Muscle layer of duodenum (tissue), 2 donors: ENCODE results near the gene EIF4G2.
A peak's percentile ranks its signal among the peaks of the same experiment; 100 is the strongest.

Experiments used
- H3K27ac ChIP-seq: one replicate; pipeline ENCODE4 v1.7.0; 2013; ENCODE audit warnings: mild to moderate bottlenecking, low read length
- H3K27me3 ChIP-seq: one replicate; pipeline ENCODE4 v1.7.0; 2013; ENCODE audit warnings: low read depth, mild to moderate bottlenecking, control low read depth, low read length
- H3K36me3 ChIP-seq, 2 donors: one replicate each; pipeline ENCODE4 v1.7.0; 2013; ENCODE audit warnings: low read length in 2 of 2, control low read depth in 1 of 2, mild to moderate bottlenecking in 1 of 2; ENCODE audit not compliant: insufficient read depth in 2 of 2, control insufficient read depth in 1 of 2
- H3K4me1 ChIP-seq, 2 donors: one replicate each; pipeline ENCODE4 v1.7.0; 2013; ENCODE audit warnings: low read length in 2 of 2, mild to moderate bottlenecking in 2 of 2, control low read depth in 1 of 2, moderate library complexity in 1 of 2; ENCODE audit not compliant: insufficient read depth in 2 of 2, control insufficient read depth in 1 of 2
- H3K4me3 ChIP-seq, 2 donors: one replicate each; pipeline ENCODE4 v1.7.0; 2013; ENCODE audit warnings: low read length in 2 of 2, low read depth in 1 of 2, mild to moderate bottlenecking in 1 of 2
- H3K9me3 ChIP-seq, 2 donors: one replicate each; pipeline ENCODE4 v1.7.0; 2013; ENCODE audit warnings: low read length in 2 of 2, control low read depth in 1 of 2, mild to moderate bottlenecking in 1 of 2; ENCODE audit not compliant: control insufficient read depth in 1 of 2
- donor health status: healthy.

EIF4G2 gene

GRCh38 chr11:10808553-10809372 lies at the start of gene EIF4G2:
Gene EIF4G2 (minus strand): TSS chr11:10808926.
- H3K27ac ChIP-seq, result peak within 1 kb of the TSS; percentile 96
- H3K4me1 ChIP-seq, result peaks cover 19 to 37% of the 10 kb centered on the region in 2 donors
- peak within 1 kb of the TSS; percentile 99 for H3K4me3 ChIP-seq

GRCh38 chr11:10857709-10858438 lies 49.1 kb upstream of the EIF4G2 start, which contains the start of gene ZBED5:
Gene ZBED5 (minus strand): TSS chr11:10858053. CDS start chr11:10854945, 3,108 bp downstream.
- H3K9me3 ChIP-seq, result no peaks in the 10 kb centered on the region
- H3K4me3 ChIP-seq, result peak within 1 kb of the TSS; percentile 85 to 90
- H3K27ac ChIP-seq, result peak within 1 kb of the TSS; percentile 98
- peaks cover 0 to 27% of the 10 kb centered on the region in 2 donors for H3K4me1 ChIP-seq
- H3K36me3 ChIP-seq, result peaks cover 20 to 24% of the 10 kb centered on the region in 2 donors
- no peaks in the 10 kb centered on the region for H3K27me3 ChIP-seq

More at GRCh38 chr11:10808553-10809372, at the start of gene EIF4G2:
- peaks cover 33 to 38% of the 10 kb centered on the region in 2 donors for H3K36me3 ChIP-seq
- H3K9me3 ChIP-seq, result no peaks in the 10 kb centered on the region
- H3K27me3 ChIP-seq, result no peaks in the 10 kb centered on the region

DNA sequence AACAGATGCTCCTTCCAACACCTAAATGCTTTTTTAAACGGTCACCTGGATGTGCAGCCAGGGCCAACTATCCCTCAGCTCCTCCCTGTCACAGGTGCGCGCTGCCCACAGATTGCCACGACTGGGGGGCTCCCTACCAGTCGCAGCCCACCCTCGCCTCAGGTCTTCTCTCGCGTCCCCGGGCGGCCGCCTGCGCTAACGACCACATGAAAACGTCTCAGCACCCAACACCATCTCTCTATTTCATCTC lies 48.7 kb upstream of the EIF4G2 start:
- peak overlapping the region; percentile 85 to 90 for H3K4me3 ChIP-seq
- H3K4me1 ChIP-seq, result peaks cover 0 to 22% of the 10 kb centered on the region in 2 donors
- H3K27ac ChIP-seq, result peak overlapping the region; percentile 98
- peaks cover 25 to 28% of the 10 kb centered on the region in 2 donors for H3K36me3 ChIP-seq
- no peaks in the 10 kb centered on the region for H3K27me3 ChIP-seq
- H3K9me3 ChIP-seq, result no peaks in the 10 kb centered on the region

GRCh38 chr11:10856689-10857458 lies 48.1 kb upstream of the EIF4G2 start:
- no peaks in the 10 kb centered on the region for H3K27me3 ChIP-seq
- peaks cover 30 to 33% of the 10 kb centered on the region in 2 donors for H3K36me3 ChIP-seq
- H3K27ac ChIP-seq, result peak overlapping the region; percentile 98
- peak overlapping the region; percentile 85 to 90 for H3K4me3 ChIP-seq
- H3K9me3 ChIP-seq, result no peaks in the 10 kb centered on the region
- peaks cover 0 to 17% of the 10 kb centered on the region in 2 donors for H3K4me1 ChIP-seq

GRCh38 chr11:10855295-10855694 lies 46.6 kb upstream of the EIF4G2 start:
- no peaks in the 10 kb centered on the region for H3K27me3 ChIP-seq
- no peak overlapping the region for H3K4me3 ChIP-seq
- peaks cover 32 to 40% of the 10 kb centered on the region in 2 donors for H3K36me3 ChIP-seq
- H3K9me3 ChIP-seq, result no peaks in the 10 kb centered on the region
- H3K27ac ChIP-seq, result no peak overlapping the region
- H3K4me1 ChIP-seq, result peaks cover 0 to 12% of the 10 kb centered on the region in 2 donors

DNA sequence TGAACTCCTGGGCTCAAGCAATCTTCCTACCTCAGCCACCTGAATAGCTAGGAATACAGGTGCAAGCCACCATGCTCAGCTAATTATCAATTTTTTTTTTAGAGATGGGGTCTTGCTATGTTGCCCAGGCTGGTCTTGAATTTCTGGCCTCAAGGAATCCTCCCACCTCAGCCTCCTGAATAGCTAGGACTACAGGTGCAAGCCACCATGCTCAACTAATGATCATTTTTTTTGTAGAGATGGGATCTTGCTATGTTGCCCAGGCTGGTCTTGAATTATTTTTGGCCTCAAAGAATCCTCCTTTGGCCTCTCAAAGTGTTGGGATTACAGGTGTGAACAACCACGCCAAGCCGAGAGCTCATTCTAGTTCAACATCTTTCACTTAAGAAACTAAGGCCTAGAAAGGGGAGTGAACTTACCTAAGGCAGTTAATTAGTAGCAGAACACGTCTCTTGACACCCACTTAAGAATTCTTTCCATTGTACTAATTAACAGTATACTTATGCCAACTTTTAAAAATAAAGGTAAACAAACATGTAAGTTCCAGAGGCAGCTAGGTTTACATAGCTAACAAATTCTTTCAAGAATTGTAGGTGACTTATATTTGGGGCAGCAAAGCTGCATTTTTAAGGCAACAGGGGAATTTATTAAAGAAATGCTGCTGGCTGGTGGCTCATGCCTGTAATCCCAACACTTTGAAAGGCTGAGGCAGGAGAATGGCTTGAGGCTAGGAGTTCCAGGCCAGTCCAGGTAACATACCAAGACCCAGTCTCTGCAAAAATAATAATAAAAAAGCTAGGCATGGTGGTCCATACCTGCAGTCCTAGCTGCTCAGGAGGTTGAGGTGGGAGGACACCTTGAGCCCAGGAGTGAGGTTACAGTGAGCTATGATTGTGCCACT lies 39.5 kb upstream of the EIF4G2 start:
- Histone ChIP-seq H3K9me3 (no peaks in the 10 kb centered on the region), H3K4me1 (peaks cover 0 to 6% of the 10 kb centered on the region in 2 donors), H3K36me3 (peaks cover 15 to 19% of the 10 kb centered on the region in 2 donors), H3K4me3 (no peak overlapping the region), H3K27me3 (no peaks in the 10 kb centered on the region), H3K27ac (no peak overlapping the region)

DNA sequence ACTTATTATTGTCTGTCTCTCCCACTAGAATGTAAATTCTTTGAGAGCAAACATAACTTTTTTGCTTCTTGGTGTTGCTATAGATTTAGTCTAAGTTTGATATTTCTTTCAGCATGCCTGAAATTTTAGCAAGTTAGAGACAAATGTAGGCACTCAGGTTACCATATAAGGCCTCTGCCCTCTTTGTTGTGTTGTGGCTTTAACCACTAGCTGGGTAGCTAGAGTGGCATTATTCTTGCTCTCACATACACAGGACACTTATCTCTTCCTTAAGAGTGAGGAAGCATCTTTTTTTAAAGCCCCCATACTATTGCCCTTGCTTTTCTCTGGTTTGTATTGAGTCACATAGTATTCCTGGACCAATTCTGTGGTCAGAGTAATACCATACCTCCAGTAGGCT lies 37.9 kb upstream of the EIF4G2 start:
- Histone ChIP-seq H3K36me3 (peaks cover under 1 to 5% of the 10 kb centered on the region in 2 donors), H3K4me1 (peaks cover 0 to 6% of the 10 kb centered on the region in 2 donors), H3K4me3 (no peak overlapping the region), H3K27ac (no peak overlapping the region), H3K27me3 (no peaks in the 10 kb centered on the region), H3K9me3 (no peaks in the 10 kb centered on the region)

DNA sequence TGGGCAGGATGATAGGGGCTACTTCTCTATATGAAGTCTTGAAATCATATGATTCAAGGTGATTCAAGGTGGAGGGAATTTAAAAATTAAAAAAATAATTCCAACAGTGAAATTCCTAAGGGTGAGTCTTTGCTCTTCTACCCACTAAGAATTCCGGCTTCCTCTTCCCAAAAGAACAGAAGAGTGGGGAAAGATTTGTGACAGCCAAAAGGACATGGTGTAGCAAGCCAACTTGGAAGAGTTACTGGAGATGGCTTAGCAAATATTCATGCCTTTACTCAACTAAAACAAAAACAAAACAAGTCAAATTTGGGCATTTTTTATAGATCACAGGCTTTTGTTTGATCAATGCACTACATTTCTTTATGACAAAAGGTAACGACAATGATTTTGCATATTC lies 36.9 kb upstream of the EIF4G2 start:
- Histone ChIP-seq H3K9me3 (no peaks in the 10 kb centered on the region), H3K4me3 (no peak overlapping the region), H3K27me3 (no peaks in the 10 kb centered on the region), H3K27ac (no peak overlapping the region), H3K36me3 (no peaks in the 10 kb centered on the region), H3K4me1 (peaks cover 0 to 6% of the 10 kb centered on the region in 2 donors)

- no peaks in the 10 kb centered on the region for H3K27me3 ChIP-seq
- peaks cover 0 to 6% of the 10 kb centered on the region in 2 donors for H3K4me1 ChIP-seq
- H3K4me3 ChIP-seq, result no peak overlapping the region
- H3K36me3 ChIP-seq, result no peaks in the 10 kb centered on the region
- no peak overlapping the region for H3K27ac ChIP-seq
- no peaks in the 10 kb centered on the region for H3K9me3 ChIP-seq
Measured at GRCh38 chr11:10844796-10845195, 36.1 kb upstream of the EIF4G2 start.

DNA sequence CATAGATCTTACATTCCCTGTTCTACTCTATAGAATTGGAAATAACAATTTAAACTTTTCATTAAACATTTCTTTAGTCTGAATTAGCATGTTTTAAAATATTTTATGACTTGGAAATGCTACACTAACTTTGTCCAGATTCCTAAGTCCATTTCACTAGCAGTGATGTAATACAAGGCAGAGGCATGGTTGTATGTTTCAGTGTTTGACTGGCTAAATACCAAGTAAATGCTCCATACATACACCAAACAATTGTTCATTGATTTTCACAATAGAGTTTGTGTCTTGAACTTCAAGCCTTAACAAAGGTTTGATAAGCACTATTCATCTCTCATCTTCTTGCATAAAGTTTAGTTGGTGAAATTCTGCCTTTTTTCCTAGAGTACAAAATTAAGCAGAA lies 35.6 kb upstream of the EIF4G2 start:
- Histone ChIP-seq H3K36me3 (no peaks in the 10 kb centered on the region), H3K27ac (no peak overlapping the region), H3K4me3 (no peak overlapping the region), H3K4me1 (peaks cover 0 to 6% of the 10 kb centered on the region in 2 donors), H3K9me3 (no peaks in the 10 kb centered on the region), H3K27me3 (no peaks in the 10 kb centered on the region)
